T-cell (primary cell): ENCODE measurements around the gene AP3S1. TPM values are rescaled to one million over a fixed set of nuclear protein-coding genes. Genes with fewer than 3 reads are reported as not detected.

Experiments used
- ATAC-seq, 4 experiments: fragments of 200-7000 bp in 3 of 4; fragments of 150-1000 bp in 1 of 4; cut with Tn5 transposase; replicated peaks in 1 of 4; 1 replicate in 3 of 4; 2 replicates in 1 of 4; pipeline ENCODE4 v1.10.0; 2021; ENCODE audit warnings: moderate library complexity in 3 of 4, mild to moderate bottlenecking in 2 of 4, moderate number of reproducible peaks in 1 of 4
- CTCF ChIA-PET, 2 donors: fragments of 300-600 bp; sonication (Branson Sonifier 250); formaldehyde crosslinking; loops; one replicate each; lab custom pipeline; 2022; ENCODE audit warnings: antibody characterized with exemption in 2 of 2; lab: Charles Lee
- POLR2A ChIA-PET, 2 donors: fragments of 300-600 bp; sonication (Branson Sonifier 250); formaldehyde crosslinking; loops; one replicate each; lab custom pipeline; 2022; ENCODE audit warnings: antibody characterized with exemption in 2 of 2; lab: Charles Lee
- DNase-seq, 35 experiments: peaks; one replicate each; pipeline versions ENCODE4 v3.0.0 to v3.0.0-alpha.2; 2013 to 2023
- H3K27ac ChIP-seq: one replicate; pipeline ENCODE4 v1.5.1; 2013; ENCODE audit warnings: low read length
- H3K27me3 ChIP-seq, 2 experiments: replicated peaks in 1 of 2; 1 replicate in 1 of 2; 2 replicates in 1 of 2; pipeline versions ENCODE4 v1.6.1 to v1.7.0; 2013; ENCODE audit warnings: low read length in 1 of 2, mixed read lengths in 1 of 2; ENCODE audit not compliant: control insufficient read depth in 2 of 2, insufficient read depth in 2 of 2; ENCODE audit errors: extremely low read depth in 1 of 2
- H3K36me3 ChIP-seq, 2 donors: 1 replicate in 1 of 2; 2 replicates in 1 of 2; pipeline versions ENCODE4 v1.6.1 to v1.7.0; 2013; ENCODE audit warnings: low read length in 1 of 2; ENCODE audit not compliant: control insufficient read depth in 2 of 2, insufficient read depth in 1 of 2; ENCODE audit errors: extremely low read depth in 1 of 2
- H3K4me1 ChIP-seq, 2 experiments: 1 replicate in 1 of 2; 2 replicates in 1 of 2; pipeline versions ENCODE4 v1.6.1 to v1.7.0; 2013; ENCODE audit warnings: low read length in 2 of 2, mixed read lengths in 1 of 2; ENCODE audit not compliant: insufficient read depth in 2 of 2, control insufficient read depth in 1 of 2; ENCODE audit errors: extremely low read depth in 1 of 2
- H3K4me3 ChIP-seq, 2 donors: 1 replicate in 1 of 2; 2 replicates in 1 of 2; pipeline versions ENCODE4 v1.5.1 to v1.7.0; 2013; ENCODE audit warnings: mild to moderate bottlenecking in 2 of 2, low read length in 1 of 2, moderate library complexity in 1 of 2; ENCODE audit not compliant: control insufficient read depth in 1 of 2; ENCODE audit errors: extremely low read depth in 1 of 2
- H3K9me3 ChIP-seq: 2 replicates; pipeline ENCODE4 v1.7.0; 2013
- H3K27ac Mint-ChIP-seq, 2 donors: one replicate each; pipeline ENCODE4 v1.8.0; 2020 to 2021; ENCODE audit warnings: mild to moderate bottlenecking in 2 of 2, mixed read lengths in 2 of 2
- H3K27me3 Mint-ChIP-seq, 2 donors: one replicate each; pipeline ENCODE4 v1.8.0; 2021 to 2022; ENCODE audit warnings: mixed read lengths in 2 of 2
- H3K36me3 Mint-ChIP-seq: one replicate; pipeline ENCODE4 v1.8.0; 2021; ENCODE audit warnings: mixed read lengths
- H3K4me1 Mint-ChIP-seq, 3 donors: one replicate each; pipeline ENCODE4 v1.8.0; 2020 to 2022; ENCODE audit warnings: mixed read lengths in 3 of 3, mild to moderate bottlenecking in 1 of 3
- H3K4me3 Mint-ChIP-seq, 3 donors: one replicate each; pipeline ENCODE4 v1.8.0; 2020 to 2022; ENCODE audit warnings: mild to moderate bottlenecking in 3 of 3, mixed read lengths in 3 of 3, moderate library complexity in 3 of 3
- H3K9me3 Mint-ChIP-seq, 3 donors: one replicate each; pipeline ENCODE4 v1.8.0; 2020 to 2022; ENCODE audit warnings: mixed read lengths in 3 of 3
- WGBS: methylation state at CpG from one replicate; pipeline ENCODE4 v1.1.5; 2013; ENCODE audit warnings: missing lambda C conversion rate; ENCODE audit not compliant: insufficient coverage; 5-methylcytosine and 5-hydroxymethylcytosine counted together
- total RNA-seq, 35 experiments: library from RNA in 6 of 35; stranded (reverse) in 6 of 35; fragments of 120-200 nt in 1 of 35; gene quantifications; one replicate each; pipeline versions ENCODE4 v1.2.1 to v1.2.4 and lab custom pipeline; 2013 to 2026

Gene AP3S1
- total RNA-seq, 5 donors from 2014 or later (not counting 1 experiment from before 2014, with no cell fraction given), result 36.4 to 44.2 (median 39.2) TPM

- no peaks in the 10 kb centered on the region for H3K9me3 Mint-ChIP-seq
- CTCF ChIA-PET, result no interaction called here
- POLR2A ChIA-PET, result no interaction called here
- 40% methylated on average over 1 of the region's 4 CpGs for WGBS
- no peak overlapping the region for H3K4me3 ChIP-seq
- no peaks in the 10 kb centered on the region for H3K36me3 Mint-ChIP-seq
- no peaks in the 10 kb centered on the region for H3K4me1 Mint-ChIP-seq
- no peaks in the 10 kb centered on the region for H3K9me3 ChIP-seq
- no peak overlapping the region for H3K4me3 Mint-ChIP-seq
- no peaks in the 10 kb centered on the region for H3K36me3 ChIP-seq
- no peak for DNase-seq
- H3K27ac ChIP-seq, result no peak overlapping the region
- H3K4me1 ChIP-seq, result no peaks in the 10 kb centered on the region
- ATAC-seq, result no peak
- peaks cover 0 to 4% of the 10 kb centered on the region in 2 experiments for H3K27me3 ChIP-seq
- H3K27ac Mint-ChIP-seq, result no peak overlapping the region
- peaks cover 14 to 17% of the 10 kb centered on the region in 2 donors for H3K27me3 Mint-ChIP-seq
These were observed 110.9 kb downstream of the AP3S1 start for GRCh38 chr5:115952588-115952987.

DNA sequence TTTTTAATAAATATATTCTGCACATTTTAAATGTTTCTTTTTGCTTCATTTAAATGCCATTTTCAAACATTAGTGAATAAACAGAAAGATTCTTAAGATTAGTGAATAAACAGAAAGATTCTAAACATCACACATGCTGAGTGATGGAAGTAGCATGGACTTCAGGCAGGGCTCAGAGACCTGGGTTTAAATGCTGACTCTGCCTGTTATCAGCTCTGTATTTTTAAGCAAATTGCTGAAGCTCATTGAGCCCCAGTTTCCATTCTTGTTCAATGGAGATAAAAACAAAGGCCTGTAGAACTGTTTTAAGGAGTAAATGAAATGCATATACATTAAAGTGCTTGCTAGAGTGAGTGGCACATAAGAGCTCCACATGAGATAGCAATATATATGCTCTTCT is 112.4 kb downstream of the AP3S1 start:
- Mint-ChIP-seq H3K9me3 (no peaks in the 10 kb centered on the region), H3K27ac (no peak overlapping the region), H3K27me3 (peaks cover 17% of the 10 kb centered on the region in 2 donors), H3K4me1 (no peaks in the 10 kb centered on the region), H3K4me3 (no peak overlapping the region), H3K36me3 (no peaks in the 10 kb centered on the region)
- ATAC-seq, result no peak
- peaks cover 4% of the 10 kb centered on the region in 2 experiments for H3K27me3 ChIP-seq
- H3K27ac ChIP-seq, result no peak overlapping the region
- H3K4me1 ChIP-seq, result no peaks in the 10 kb centered on the region
- H3K36me3 ChIP-seq, result no peaks in the 10 kb centered on the region
- POLR2A ChIA-PET, result no interaction called here
- DNase-seq, result no peak
- H3K4me3 ChIP-seq, result no peak overlapping the region
- CTCF ChIA-PET, result no interaction called here
- no peaks in the 10 kb centered on the region for H3K9me3 ChIP-seq

DNA sequence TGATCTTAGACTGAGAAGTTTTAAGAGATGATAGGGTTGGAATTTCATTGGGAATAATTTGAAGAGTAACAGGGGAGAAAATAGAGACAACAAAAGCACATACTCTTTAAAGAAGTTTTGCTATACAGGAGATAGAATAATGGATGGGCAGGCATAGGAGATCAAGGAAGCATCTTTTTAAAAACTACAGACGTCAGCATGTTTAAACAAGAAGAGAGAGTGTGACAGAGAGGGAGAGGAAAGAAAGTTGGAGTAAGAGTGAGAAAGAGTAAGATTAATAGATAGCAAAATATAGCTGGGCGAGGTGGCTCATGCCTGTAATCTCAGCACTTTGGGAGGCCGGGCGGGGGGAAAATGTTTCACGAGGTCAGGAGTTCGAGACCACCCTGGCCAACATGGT is 115.2 kb downstream of the AP3S1 start:
- Mint-ChIP-seq H3K36me3 (no peaks in the 10 kb centered on the region), H3K4me1 (peaks cover 7 to 10% (median 8%) of the 10 kb centered on the region in 3 donors), H3K27me3 (peaks cover 20 to 31% of the 10 kb centered on the region in 2 donors), H3K9me3 (no peaks in the 10 kb centered on the region), H3K27ac (no peak overlapping the region), H3K4me3 (no peak overlapping the region)
- peaks cover 6 to 7% of the 10 kb centered on the region in 2 experiments for H3K4me1 ChIP-seq
- ChIA-PET POLR2A (no interaction called here), CTCF (no interaction called here)
- no peak overlapping the region for H3K27ac ChIP-seq
- no peaks in the 10 kb centered on the region for H3K9me3 ChIP-seq
- no peaks in the 10 kb centered on the region for H3K36me3 ChIP-seq
- no peak for DNase-seq
- 83% methylated on average over 6 of the region's 6 CpGs for WGBS
- H3K27me3 ChIP-seq, result peaks cover 11 to 12% of the 10 kb centered on the region in 2 experiments
- no peak for ATAC-seq
- no peak overlapping the region for H3K4me3 ChIP-seq

- Histone ChIP-seq H3K27ac (no peak overlapping the region), H3K9me3 (no peaks in the 10 kb centered on the region), H3K4me3 (peak overlapping the region in 1 of 2 donors; percentile 32), H3K27me3 (peaks cover 17 to 28% of the 10 kb centered on the region in 2 experiments), H3K4me1 (peaks cover 8 to 20% of the 10 kb centered on the region in 2 experiments), H3K36me3 (no peaks in the 10 kb centered on the region)
- no peak for ATAC-seq
- no peaks in the 10 kb centered on the region for H3K9me3 Mint-ChIP-seq
- no peak for DNase-seq
- 9% methylated on average over 35 of the region's 42 CpGs for WGBS
- H3K4me3 Mint-ChIP-seq, result peak overlapping the region in 1 of 3 donors; percentile 37
- CTCF ChIA-PET, result interaction anchor here in 1 of 2 donors (0.6 to 1.0 kb wide), 3 partner anchors 81 to 141 kb away, joined by 3 to 6 read pairs (median 3); no protein-coding TSS in a partner anchor
- peaks cover 33 to 57% of the 10 kb centered on the region in 2 donors for H3K27me3 Mint-ChIP-seq
- no peak overlapping the region for H3K27ac Mint-ChIP-seq
- H3K4me1 Mint-ChIP-seq, result peaks cover 14 to 19% (median 15%) of the 10 kb centered on the region in 3 donors
- POLR2A ChIA-PET, result interaction anchor here in 1 of 2 donors (0.6 kb wide), 1 partner anchor 954 kb away, joined by 3 read pairs; no protein-coding TSS in a partner anchor
- no peaks in the 10 kb centered on the region for H3K36me3 Mint-ChIP-seq
These were observed 119.9 kb downstream of the AP3S1 start for GRCh38 chr5:115961381-115962238.

DNA sequence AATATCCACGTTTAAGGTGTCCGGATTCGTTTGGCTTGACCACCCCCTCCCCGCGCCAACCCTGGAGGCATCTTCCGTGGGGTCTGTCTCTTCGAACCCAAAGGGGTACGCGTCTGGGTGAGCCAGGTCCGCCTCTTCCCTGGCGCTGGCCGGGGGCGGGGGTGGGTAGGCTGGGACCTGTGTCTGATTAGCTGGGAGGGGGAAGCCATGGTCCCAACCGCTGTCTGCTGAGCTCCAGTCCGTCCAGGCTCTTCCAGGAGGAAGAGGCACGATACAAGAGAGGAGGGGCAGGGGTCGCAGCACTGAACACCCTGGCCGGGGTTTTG is 120.5 kb downstream of the AP3S1 start, which contains the start of gene LVRN:
TSS of gene LVRN (plus strand) at position 237 of the 326 bp plus-strand sequence. CDS start 143 bp downstream, outside the sequence.
- H3K36me3 Mint-ChIP-seq, result no peaks in the 10 kb centered on the region
- WGBS, result 20% methylated on average over 13 of the region's 18 CpGs
- POLR2A ChIA-PET, result no interaction called here
- ATAC-seq, result no peak
- peaks cover 17 to 26% of the 10 kb centered on the region in 2 experiments for H3K27me3 ChIP-seq
- H3K27ac ChIP-seq, result no peak within 1 kb of the TSS
- no peak for DNase-seq
- no peaks in the 10 kb centered on the region for H3K9me3 Mint-ChIP-seq
- H3K36me3 ChIP-seq, result no peaks in the 10 kb centered on the region
- H3K4me1 ChIP-seq, result peaks cover 8 to 20% of the 10 kb centered on the region in 2 experiments
- CTCF ChIA-PET, result interaction anchor here in 1 of 2 donors (0.6 kb wide), 1 partner anchor 140 kb away, joined by 3 read pairs; no protein-coding TSS in a partner anchor
- peaks cover 14 to 19% (median 15%) of the 10 kb centered on the region in 3 donors for H3K4me1 Mint-ChIP-seq
- H3K9me3 ChIP-seq, result no peaks in the 10 kb centered on the region
- H3K4me3 Mint-ChIP-seq, result peak within 1 kb of the TSS in 1 of 3 donors; percentile 37
- H3K4me3 ChIP-seq, result peak within 1 kb of the TSS in 1 of 2 donors; percentile 59
- H3K27me3 Mint-ChIP-seq, result peaks cover 33 to 58% of the 10 kb centered on the region in 2 donors
- no peak within 1 kb of the TSS for H3K27ac Mint-ChIP-seq

GRCh38 chr5:115962565-115963402 is 121.0 kb downstream of the AP3S1 start:
- WGBS, result 9% methylated on average over 66 of the region's 71 CpGs
- Mint-ChIP-seq H3K27me3 (peaks cover 34 to 58% of the 10 kb centered on the region in 2 donors), H3K4me3 (peak overlapping the region in 1 of 3 donors; percentile 37), H3K27ac (no peak overlapping the region), H3K9me3 (no peaks in the 10 kb centered on the region), H3K4me1 (peaks cover 14 to 19% (median 15%) of the 10 kb centered on the region in 3 donors), H3K36me3 (no peaks in the 10 kb centered on the region)
- Histone ChIP-seq H3K27me3 (peaks cover 17 to 24% of the 10 kb centered on the region in 2 experiments), H3K4me1 (peaks cover 8 to 20% of the 10 kb centered on the region in 2 experiments), H3K27ac (no peak overlapping the region), H3K4me3 (peak overlapping the region in 1 of 2 donors; percentile 59), H3K36me3 (no peaks in the 10 kb centered on the region), H3K9me3 (no peaks in the 10 kb centered on the region)
- ChIA-PET POLR2A (no interaction called here), CTCF (no interaction called here)
- ATAC-seq, result peak in 1 of 4 experiments; percentile 45
- no peak for DNase-seq
